ENCODE results near the gene PDE5A. TPM values are rescaled to one million over a fixed set of nuclear protein-coding genes. Genes with fewer than 3 reads are reported as not detected.

The PDE5A gene
- 10 to 100 TPM; 13.1 to 34.4 (median 21.0) TPM for total RNA-seq
- 10 to 100 TPM in 1 of 2 donors, 1 to 10 TPM in 1; 5.8 to 19.3 TPM for polyA plus RNA-seq

- H3K4me1 ChIP-seq = peaks cover 0 to 14% (median 5%) of the 10 kb centered on the region in 3 donors
Observed at GRCh38 chr4:119628281-119629141, at the start of gene PDE5A. Gene PDE5A (minus strand): TSS chr4:119628804. CDS start chr4:119628671, 133 bp downstream.

GRCh38 chr4:119676101-119676500, 47.5 kb upstream of the PDE5A start:
- no peak for DNase-seq
- no peak for TF ChIP-seq CTCF (IDR thresholded peaks at IDR 0.05)

More at GRCh38 chr4:119628281-119629141, at the start of gene PDE5A:
- intact Hi-C loops (cut with DNase I) = loop anchor here in 2 of 3 donors (5.0 to 10.0 kb wide), 3 partner anchors 64 to 419 kb away; no protein-coding TSS in a partner anchor
- TF ChIP-seq CTCF (IDR thresholded peaks at IDR 0.05) = peak; percentile 72 to 81 (median 78)
- WGBS, 2 donors = 0% methylated on average over 58 to 65 of the region's 65 CpGs
- peak within 1 kb of the TSS; percentile 47 to 82 (median 54) for H3K4me3 ChIP-seq
- no peak for FAIRE-seq
- H3K36me3 ChIP-seq = no peaks in the 10 kb centered on the region
- no peaks in the 10 kb centered on the region for H3K27me3 ChIP-seq
- ATAC-seq = peak; percentile 90 to 93 (median 91)
- peak; percentile 85 to 95 (median 91) for DNase-seq
- no peaks in the 10 kb centered on the region for H3K9me3 ChIP-seq
- H3K27ac ChIP-seq = peak within 1 kb of the TSS; percentile 73 to 89 (median 82)

GRCh38 chr4:119675391-119675790, 46.8 kb upstream of the PDE5A start:
- DNase-seq (no peak), FAIRE-seq (no peak), ATAC-seq (no peak)
- H3K4me1 ChIP-seq = no peaks in the 10 kb centered on the region
- H3K9me3 ChIP-seq = no peaks in the 10 kb centered on the region
- intact Hi-C loops (cut with DNase I) = no loop called here
- WGBS, 2 donors = 55 to 76% methylated on average over 2 of the region's 2 CpGs
- H3K27ac ChIP-seq = no peak overlapping the region
- no peaks in the 10 kb centered on the region for H3K36me3 ChIP-seq
- no peaks in the 10 kb centered on the region for H3K27me3 ChIP-seq
- no peak overlapping the region for H3K4me3 ChIP-seq
- TF ChIP-seq CTCF (IDR thresholded peaks at IDR 0.05) = no peak

More at GRCh38 chr4:119676101-119676500, 47.5 kb upstream of the PDE5A start:
- H3K9me3 ChIP-seq = no peaks in the 10 kb centered on the region
- intact Hi-C loops (cut with DNase I) = no loop called here
- no peak for FAIRE-seq
- H3K4me1 ChIP-seq = no peaks in the 10 kb centered on the region
- no peak overlapping the region for H3K4me3 ChIP-seq
- H3K36me3 ChIP-seq = no peaks in the 10 kb centered on the region
- no peak for ATAC-seq
- 93 to 94% methylated on average over 3 of the region's 3 CpGs for WGBS, 2 donors
- H3K27ac ChIP-seq = no peak overlapping the region
- no peaks in the 10 kb centered on the region for H3K27me3 ChIP-seq

DNA sequence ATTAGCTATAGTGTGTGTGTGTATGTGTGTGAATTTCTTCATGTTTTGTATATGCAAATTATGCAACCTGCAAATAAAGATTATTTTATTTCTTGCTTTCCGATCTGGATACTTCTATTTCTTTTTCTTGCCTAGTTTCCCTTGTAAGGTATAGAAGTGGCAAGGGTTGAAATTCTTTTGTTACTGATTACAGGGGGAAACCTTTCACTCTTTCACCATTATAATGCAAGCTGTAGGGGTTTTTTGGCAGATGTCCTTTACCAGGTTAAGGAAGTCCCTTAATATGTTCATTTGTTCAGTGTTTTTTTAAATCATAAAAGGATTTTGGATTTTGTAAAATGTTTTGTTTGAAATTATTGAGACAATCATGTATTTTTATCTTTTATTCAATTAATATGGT, 44.3 kb upstream of the PDE5A start:
- no peak overlapping the region for H3K27ac ChIP-seq
- no peaks in the 10 kb centered on the region for H3K4me1 ChIP-seq
- no peaks in the 10 kb centered on the region for H3K36me3 ChIP-seq
- H3K9me3 ChIP-seq = no peaks in the 10 kb centered on the region
- intact Hi-C loops (cut with DNase I) = no loop called here
- DNase-seq = no peak
- no peak for TF ChIP-seq CTCF (IDR thresholded peaks at IDR 0.05)
- H3K27me3 ChIP-seq = no peaks in the 10 kb centered on the region
- no peak for FAIRE-seq
- no peak for ATAC-seq
- WGBS, 2 donors = 68 to 85% methylated on average over 1 of the region's 1 CpG
- H3K4me3 ChIP-seq = no peak overlapping the region

DNA sequence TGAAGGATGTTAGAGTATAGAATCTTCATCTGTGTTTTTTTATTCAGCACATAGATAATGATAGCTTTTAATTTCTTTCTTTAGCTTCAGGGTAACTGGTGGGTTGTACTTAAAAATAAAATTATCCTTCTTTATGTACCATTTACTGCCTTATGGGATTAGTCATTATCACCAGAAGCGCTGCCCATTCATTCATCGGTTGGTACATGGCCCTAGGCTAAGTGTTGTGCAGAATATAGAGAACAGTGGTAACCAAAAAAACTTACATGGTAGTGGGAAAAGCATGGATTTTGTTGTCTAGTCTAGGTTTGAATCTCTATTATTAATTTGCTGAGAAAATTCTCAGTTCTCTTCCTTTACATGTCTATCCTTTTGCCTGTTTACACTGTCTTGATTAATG, 43.5 kb upstream of the PDE5A start:
- no peak overlapping the region for H3K4me3 ChIP-seq
- WGBS, 2 donors = 73 to 95% methylated on average over 2 of the region's 2 CpGs
- H3K27ac ChIP-seq = no peak overlapping the region
- H3K36me3 ChIP-seq = no peaks in the 10 kb centered on the region
- no peaks in the 10 kb centered on the region for H3K4me1 ChIP-seq
- intact Hi-C loops (cut with DNase I) = no loop called here
- no peaks in the 10 kb centered on the region for H3K27me3 ChIP-seq
- no peak for FAIRE-seq
- no peak for TF ChIP-seq CTCF (IDR thresholded peaks at IDR 0.05)
- no peaks in the 10 kb centered on the region for H3K9me3 ChIP-seq
- DNase-seq = no peak
- peak in 1 of 4 donors; percentile 21 for ATAC-seq
